BJ (cell line): Measurements from ENCODE around the gene IL19. TPM values are rescaled to one million over a fixed set of nuclear protein-coding genes. Genes with fewer than 3 reads are reported as not detected.

Experiments used
- CTCF ChIA-PET: fragments of 350-600 bp; formaldehyde crosslinking; extraction: SDS; loops from one replicate; lab custom pipeline; 2021; ENCODE audit warnings: antibody characterized with exemption, inconsistent platforms; lab: Yijun Ruan, JAX
- POLR2A ChIA-PET: fragments of 300-600 bp; sonication (Branson Sonifier 250); formaldehyde crosslinking; extraction: SDS; loops from one replicate; lab custom pipeline; 2021; ENCODE audit warnings: antibody characterized with exemption; lab: Charles Lee
- DNase-seq: peaks from one replicate; pipeline ENCODE4 v3.0.0-alpha.2; 2011; ENCODE audit warnings: low read depth
- H3K27me3 ChIP-seq: 2 replicates; pipeline ENCODE4 v1.6.0; 2011; ENCODE audit warnings: low read length; ENCODE audit not compliant: control insufficient read depth, insufficient read depth
- H3K36me3 ChIP-seq: 2 replicates; pipeline ENCODE4 v1.5.1; 2011; ENCODE audit warnings: low read length; ENCODE audit not compliant: control insufficient read depth, insufficient read depth
- H3K4me3 ChIP-seq: 2 replicates; pipeline ENCODE4 v1.5.1; 2011; ENCODE audit warnings: low read depth, mild to moderate bottlenecking, control low read depth, low read length
- CTCF ChIP-seq: IDR thresholded peaks from 2 replicates; pipeline ENCODE4 v1.5.1; 2011; ENCODE audit warnings: low read depth, mild to moderate bottlenecking, control low read depth, inconsistent platforms, low read length, moderate library complexity; ENCODE audit not compliant: insufficient read depth
- polyA plus RNA-seq: library from polyadenylated mRNA; depleted of rRNA; stranded (reverse); fragments of >200 nt; gene quantifications from 2 replicates; pipeline ENCODE4 v1.2.3, GENCODE V29; 2011

IL19 gene
- polyA plus RNA-seq, 1 experiment, result not detected

GRCh38 chr1:206835186-206835585 is 64.6 kb downstream of the IL19 start:
- ChIA-PET POLR2A (interaction anchor here (0.5 kb wide), 1 partner anchor 654 kb away, joined by 3 read pairs; no protein-coding TSS in a partner anchor), CTCF (interaction anchor here (0.7 to 2.1 kb wide), 5 partner anchors 10 to 77 kb away, joined by 3 to 7 read pairs (median 4); no protein-coding TSS in a partner anchor)
- H3K27me3 ChIP-seq, result no peaks in the 10 kb centered on the region; the same call in 1 of the 2 replicates
- TF ChIP-seq CTCF, result no peak
- no peaks in the 10 kb centered on the region for H3K36me3 ChIP-seq
- no peak overlapping the region for H3K4me3 ChIP-seq
- DNase-seq, result no peak

GRCh38 chr1:206836111-206836510 is 65.5 kb downstream of the IL19 start:
- H3K27me3 ChIP-seq, result no peaks in the 10 kb centered on the region; the same call in 1 of the 2 replicates
- no peak for TF ChIP-seq CTCF
- no peaks in the 10 kb centered on the region for H3K36me3 ChIP-seq
- H3K4me3 ChIP-seq, result no peak overlapping the region
- peak; percentile 42 for DNase-seq
- ChIA-PET POLR2A (no interaction called here), CTCF (interaction anchor here (1.3 to 2.1 kb wide), 4 partner anchors 10 to 76 kb away, joined by 4 to 6 read pairs (median 5); no protein-coding TSS in a partner anchor)

- H3K36me3 ChIP-seq, result no peaks in the 10 kb centered on the region
- CTCF ChIA-PET, result interaction anchor here (0.9 to 1.1 kb wide), 2 partner anchors 14 to 72 kb away, joined by 3 read pairs; no protein-coding TSS in a partner anchor
- DNase-seq, result no peak
- no peak overlapping the region for H3K4me3 ChIP-seq
- H3K27me3 ChIP-seq, result no peaks in the 10 kb centered on the region
- TF ChIP-seq CTCF, result no peak
- POLR2A ChIA-PET, result no interaction called here
Observed at GRCh38 chr1:206839006-206839560, 68.5 kb downstream of the IL19 start.

GRCh38 chr1:206839857-206840256 is 69.3 kb downstream of the IL19 start:
- ChIA-PET CTCF (no interaction called here), POLR2A (no interaction called here)
- DNase-seq, result peak; percentile 58
- TF ChIP-seq CTCF, result no peak; the same call in 1 of the 2 replicates
- Histone ChIP-seq H3K36me3 (no peaks in the 10 kb centered on the region), H3K27me3 (no peaks in the 10 kb centered on the region), H3K4me3 (no peak overlapping the region)

GRCh38 chr1:206841609-206842323 is 71.2 kb downstream of the IL19 start:
- H3K36me3 ChIP-seq, result no peaks in the 10 kb centered on the region
- no peak overlapping the region for H3K4me3 ChIP-seq
- no peak for DNase-seq
- ChIA-PET POLR2A (no interaction called here), CTCF (interaction anchor here (0.8 to 1.4 kb wide), 4 partner anchors 9 to 351 kb away, joined by 3 to 4 read pairs (median 3); no protein-coding TSS in a partner anchor)
- H3K27me3 ChIP-seq, result no peaks in the 10 kb centered on the region
- no peak for TF ChIP-seq CTCF
